H1 (cell line): ENCODE data around the gene TUBGCP6.

Source experiments
- KDM1A ChIP-seq: fragments of 200-600, 300-600 bp; sonication (generic); IDR thresholded peaks from 2 replicates; pipeline ENCODE4 v1.7.1; 2016; ENCODE audit warnings: mild to moderate bottlenecking, low read length, borderline replicate concordance
- KDM5A ChIP-seq: fragments of 200-600 bp; IDR thresholded peaks from 2 replicates; pipeline ENCODE4 v1.7.1; 2012; ENCODE audit warnings: mild to moderate bottlenecking, low read length, inconsistent platforms, mixed read lengths
- TF ChIP-seq, protein P1 (sequence below), 3 experiments: IDR thresholded peaks; 1 replicate in 2 of 3; 2 replicates in 1 of 3; pipeline versions ENCODE4 v1.5.1 to v1.6.1; 2011; ENCODE audit warnings: low read length in 3 of 3, mild to moderate bottlenecking in 3 of 3, inconsistent platforms in 2 of 3, low read depth in 1 of 3, moderate library complexity in 1 of 3; ENCODE audit not compliant: insufficient read depth in 1 of 3; ENCODE audit errors: control extremely low read depth in 1 of 3

DNA sequence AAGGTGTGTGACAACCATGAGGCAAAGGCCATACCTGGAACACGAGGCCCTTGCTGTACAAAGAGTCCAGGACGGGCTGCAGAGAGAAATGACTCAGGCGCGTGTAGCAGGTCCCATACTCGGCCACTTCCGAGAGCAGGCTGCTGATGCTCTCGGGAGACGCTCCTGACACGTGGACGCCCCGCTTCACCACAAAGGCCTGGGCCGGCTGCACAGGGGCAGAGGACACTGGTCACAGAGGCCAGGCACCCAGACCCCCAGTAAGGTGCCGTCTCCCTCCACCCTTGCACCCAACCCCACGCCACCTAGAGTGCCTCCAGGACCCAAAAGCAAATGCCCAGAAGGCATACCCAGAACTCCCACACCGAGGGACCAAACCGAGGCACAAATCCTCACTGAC, 15.5 kb downstream of the TUBGCP6 start:
- no peak for TF ChIP-seq KDM5A
- TF ChIP-seq, protein P1, sequence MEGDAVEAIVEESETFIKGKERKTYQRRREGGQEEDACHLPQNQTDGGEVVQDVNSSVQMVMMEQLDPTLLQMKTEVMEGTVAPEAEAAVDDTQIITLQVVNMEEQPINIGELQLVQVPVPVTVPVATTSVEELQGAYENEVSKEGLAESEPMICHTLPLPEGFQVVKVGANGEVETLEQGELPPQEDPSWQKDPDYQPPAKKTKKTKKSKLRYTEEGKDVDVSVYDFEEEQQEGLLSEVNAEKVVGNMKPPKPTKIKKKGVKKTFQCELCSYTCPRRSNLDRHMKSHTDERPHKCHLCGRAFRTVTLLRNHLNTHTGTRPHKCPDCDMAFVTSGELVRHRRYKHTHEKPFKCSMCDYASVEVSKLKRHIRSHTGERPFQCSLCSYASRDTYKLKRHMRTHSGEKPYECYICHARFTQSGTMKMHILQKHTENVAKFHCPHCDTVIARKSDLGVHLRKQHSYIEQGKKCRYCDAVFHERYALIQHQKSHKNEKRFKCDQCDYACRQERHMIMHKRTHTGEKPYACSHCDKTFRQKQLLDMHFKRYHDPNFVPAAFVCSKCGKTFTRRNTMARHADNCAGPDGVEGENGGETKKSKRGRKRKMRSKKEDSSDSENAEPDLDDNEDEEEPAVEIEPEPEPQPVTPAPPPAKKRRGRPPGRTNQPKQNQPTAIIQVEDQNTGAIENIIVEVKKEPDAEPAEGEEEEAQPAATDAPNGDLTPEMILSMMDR (IDR thresholded peaks at IDR 0.05; ENCODE audit: control extremely low read depth in 1 of 3, insufficient read depth in 1 of 3, low read depth in 1 of 3, low read length in 3 of 3), result no peak
- TF ChIP-seq KDM1A, result no peak
